ENCODE results near the gene SLC12A9. TPM values are rescaled to one million over a fixed set of nuclear protein-coding genes. Genes with fewer than 3 reads are reported as not detected.

The SLC12A9 gene
- total and polyA plus RNA-seq, 11 donors, result 4.6 to 23.6 (median 7.0) TPM

- peaks cover 0 to 64% (median 16%) of the 10 kb centered on the region in 9 donors for H3K36me3 ChIP-seq
- peak overlapping the region in 1 of 12 donors; percentile 21 for H3K27ac ChIP-seq
- WGBS, 4 donors, result 32 to 45% (median 41%) methylated on average over 10 of the region's 10 CpGs
- intact Hi-C loops (cut with DNase I), result no loop called here
- ATAC-seq (no peak), DNase-seq (peak in 2 of 5 donors; percentile 17 to 53)
- H3K9me3 ChIP-seq, result no peaks in the 10 kb centered on the region
- no peak for TF ChIP-seq POLR2A (IDR thresholded peaks at IDR 0.05)
- TF ChIP-seq, protein P1, sequence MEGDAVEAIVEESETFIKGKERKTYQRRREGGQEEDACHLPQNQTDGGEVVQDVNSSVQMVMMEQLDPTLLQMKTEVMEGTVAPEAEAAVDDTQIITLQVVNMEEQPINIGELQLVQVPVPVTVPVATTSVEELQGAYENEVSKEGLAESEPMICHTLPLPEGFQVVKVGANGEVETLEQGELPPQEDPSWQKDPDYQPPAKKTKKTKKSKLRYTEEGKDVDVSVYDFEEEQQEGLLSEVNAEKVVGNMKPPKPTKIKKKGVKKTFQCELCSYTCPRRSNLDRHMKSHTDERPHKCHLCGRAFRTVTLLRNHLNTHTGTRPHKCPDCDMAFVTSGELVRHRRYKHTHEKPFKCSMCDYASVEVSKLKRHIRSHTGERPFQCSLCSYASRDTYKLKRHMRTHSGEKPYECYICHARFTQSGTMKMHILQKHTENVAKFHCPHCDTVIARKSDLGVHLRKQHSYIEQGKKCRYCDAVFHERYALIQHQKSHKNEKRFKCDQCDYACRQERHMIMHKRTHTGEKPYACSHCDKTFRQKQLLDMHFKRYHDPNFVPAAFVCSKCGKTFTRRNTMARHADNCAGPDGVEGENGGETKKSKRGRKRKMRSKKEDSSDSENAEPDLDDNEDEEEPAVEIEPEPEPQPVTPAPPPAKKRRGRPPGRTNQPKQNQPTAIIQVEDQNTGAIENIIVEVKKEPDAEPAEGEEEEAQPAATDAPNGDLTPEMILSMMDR (IDR thresholded peaks at IDR 0.05), result no peak
- H3K4me1 ChIP-seq, result peaks cover 5 to 43% (median 17%) of the 10 kb centered on the region in 12 donors
- H3K27me3 ChIP-seq, result no peaks in the 10 kb centered on the region
- H3K4me3 ChIP-seq, result no peak overlapping the region
These were observed 11.0 kb downstream of the SLC12A9 start for GRCh38 chr7:100863406-100863950.

DNA sequence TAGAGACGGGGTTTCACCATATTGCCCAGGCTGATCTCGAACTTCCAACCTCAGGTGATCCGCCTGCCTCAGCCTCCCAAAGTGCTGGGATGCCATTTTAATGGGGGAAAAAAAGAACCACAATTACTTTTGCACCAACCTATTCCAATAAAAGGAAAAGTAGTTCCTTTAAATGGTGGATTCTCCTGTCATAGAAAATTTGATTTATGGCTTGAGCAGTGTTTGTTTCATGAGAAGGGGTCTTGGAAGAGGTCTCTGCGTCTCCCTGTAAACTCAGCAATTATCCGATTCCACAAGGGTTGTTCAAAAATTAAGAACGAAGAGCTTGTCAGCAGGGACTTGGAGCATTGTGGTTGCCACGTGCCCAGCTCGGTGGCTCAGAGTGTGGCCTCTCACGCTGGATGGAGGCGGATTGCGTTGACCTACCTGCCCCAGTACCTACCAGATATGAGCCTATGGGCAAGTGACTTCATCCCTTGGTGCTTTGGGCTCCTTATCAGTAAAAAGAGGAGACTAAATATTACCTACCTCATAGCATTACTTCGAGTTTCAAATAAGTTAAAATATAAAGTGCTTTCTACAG lies 11.8 kb downstream of the SLC12A9 start:
- DNase-seq, result peak in 1 of 5 donors; percentile 16
- Histone ChIP-seq H3K9me3 (no peaks in the 10 kb centered on the region), H3K4me1 (peaks cover 8 to 52% (median 23%) of the 10 kb centered on the region in 12 donors), H3K36me3 (peaks cover 0 to 55% (median 16%) of the 10 kb centered on the region in 9 donors), H3K4me3 (no peak overlapping the region), H3K27ac (no peak overlapping the region), H3K27me3 (no peaks in the 10 kb centered on the region)
- intact Hi-C loops (cut with DNase I), result no loop called here
- no peak for TF ChIP-seq POLR2A (IDR thresholded peaks at IDR 0.05)
- TF ChIP-seq, protein P1 (IDR thresholded peaks at IDR 0.05), result no peak
- no peak for ATAC-seq
- WGBS, 4 donors, result 89 to 96% (median 94%) methylated on average over 12 of the region's 12 CpGs

DNA sequence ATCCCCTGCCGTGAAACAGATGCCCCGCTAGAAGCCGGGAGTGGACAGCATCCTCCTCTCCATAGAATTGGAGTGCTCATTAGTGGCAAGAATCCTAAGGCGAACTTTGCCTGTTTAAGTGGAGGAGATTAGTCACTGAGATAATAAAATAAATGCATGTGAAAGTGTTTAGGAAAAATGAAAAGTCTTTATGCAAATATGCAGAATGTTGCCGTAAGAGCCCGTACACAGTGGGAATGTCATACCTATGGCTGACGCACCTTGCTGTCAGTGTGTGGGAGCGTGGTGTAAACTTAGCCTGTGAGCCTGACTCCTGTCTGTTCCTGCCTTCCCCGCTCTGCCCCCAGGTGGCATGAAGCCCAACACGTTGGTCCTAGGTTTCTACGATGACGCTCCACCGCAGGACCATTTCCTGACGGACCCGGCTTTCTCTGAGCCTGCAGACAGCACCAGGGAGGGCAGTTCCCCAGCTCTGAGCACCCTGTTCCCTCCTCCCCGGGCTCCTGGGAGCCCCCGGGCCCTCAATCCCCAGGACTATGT lies 12.9 kb downstream of the SLC12A9 start:
- 86 to 90% (median 88%) methylated on average over 17 of the region's 17 CpGs for WGBS, 4 donors
- peaks cover 0 to 52% (median 16%) of the 10 kb centered on the region in 9 donors for H3K36me3 ChIP-seq
- H3K4me1 ChIP-seq, result peaks cover 8 to 52% (median 23%) of the 10 kb centered on the region in 12 donors
- H3K27ac ChIP-seq, result peak overlapping the region in 7 of 12 donors; percentile 90 to 100 (median 96)
- peak overlapping the region in 1 of 12 donors; percentile 95 for H3K4me3 ChIP-seq
- intact Hi-C loops (cut with DNase I), result no loop called here
- H3K9me3 ChIP-seq, result no peaks in the 10 kb centered on the region
- ATAC-seq, result no peak
- DNase-seq, result peak in 1 of 5 donors; percentile 56
- no peaks in the 10 kb centered on the region for H3K27me3 ChIP-seq
- TF ChIP-seq, protein P1 (IDR thresholded peaks at IDR 0.05), result no peak
- TF ChIP-seq POLR2A (IDR thresholded peaks at IDR 0.05), result no peak
